ENCODE data around the gene NFATC1.
A peak's percentile ranks its signal among the peaks of the same experiment; 100 is the strongest.

The NFATC1 gene

DNA sequence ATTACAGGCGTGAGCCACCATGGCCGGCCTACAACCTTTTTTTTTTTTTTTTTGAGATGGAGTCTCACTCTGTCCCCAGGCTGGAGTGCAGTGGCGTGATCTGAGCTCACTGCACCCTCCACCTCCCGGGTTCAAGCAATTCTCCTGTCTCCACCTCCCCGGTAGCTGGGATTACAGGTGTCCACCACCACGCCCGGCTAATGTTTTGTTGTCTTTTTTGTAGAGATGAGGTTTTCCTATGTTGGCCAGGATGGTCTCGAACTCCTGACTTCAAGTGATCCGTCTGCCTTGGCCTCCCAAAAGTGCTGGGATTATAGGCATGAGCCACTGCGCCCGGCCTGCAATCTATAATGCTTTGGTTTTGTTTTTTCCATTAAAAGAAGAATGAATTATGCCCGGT lies 19.1 kb upstream of the NFATC1 start:
- peak; percentile 16 for DNase-seq

DNA sequence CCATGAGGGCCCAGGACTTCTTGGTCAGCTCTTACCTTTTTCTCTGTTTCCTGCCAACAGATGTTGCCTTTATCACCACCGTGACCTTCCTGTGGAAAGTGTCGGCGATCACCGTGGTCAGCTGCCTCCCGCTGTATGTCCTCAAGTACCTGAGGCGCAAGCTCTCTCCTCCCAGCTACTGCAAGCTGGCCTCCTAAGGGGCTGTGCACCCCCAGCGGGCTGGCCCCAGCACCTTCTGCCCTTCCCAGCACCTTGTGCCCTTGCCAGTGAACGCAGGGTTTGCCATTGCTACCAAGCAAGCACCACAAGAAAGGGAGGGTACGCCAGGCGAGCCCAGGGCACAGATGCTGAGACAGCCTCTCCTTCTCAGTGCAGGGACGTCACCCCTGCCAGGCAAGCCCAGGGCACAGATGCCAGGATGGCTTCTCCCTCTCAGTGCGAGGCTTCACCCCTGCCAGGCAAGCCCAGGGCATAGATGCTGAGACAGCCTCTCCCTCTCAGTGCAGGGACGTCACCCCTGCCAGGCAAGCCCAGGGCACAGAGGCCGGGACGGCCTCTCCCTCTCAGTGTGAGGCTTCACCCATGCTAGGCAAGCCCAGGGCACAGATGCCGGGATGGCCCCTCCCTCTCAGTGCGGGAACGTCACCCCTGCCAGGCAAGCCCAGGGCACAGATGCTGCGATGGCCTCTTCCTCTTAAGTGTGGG lies 18.4 kb upstream of the NFATC1 start:
- DNase-seq, result peak; percentile 39

GRCh38 chr18:79378536-79379250 lies 17.0 kb upstream of the NFATC1 start:
- peak; percentile 91 for DNase-seq

DNA sequence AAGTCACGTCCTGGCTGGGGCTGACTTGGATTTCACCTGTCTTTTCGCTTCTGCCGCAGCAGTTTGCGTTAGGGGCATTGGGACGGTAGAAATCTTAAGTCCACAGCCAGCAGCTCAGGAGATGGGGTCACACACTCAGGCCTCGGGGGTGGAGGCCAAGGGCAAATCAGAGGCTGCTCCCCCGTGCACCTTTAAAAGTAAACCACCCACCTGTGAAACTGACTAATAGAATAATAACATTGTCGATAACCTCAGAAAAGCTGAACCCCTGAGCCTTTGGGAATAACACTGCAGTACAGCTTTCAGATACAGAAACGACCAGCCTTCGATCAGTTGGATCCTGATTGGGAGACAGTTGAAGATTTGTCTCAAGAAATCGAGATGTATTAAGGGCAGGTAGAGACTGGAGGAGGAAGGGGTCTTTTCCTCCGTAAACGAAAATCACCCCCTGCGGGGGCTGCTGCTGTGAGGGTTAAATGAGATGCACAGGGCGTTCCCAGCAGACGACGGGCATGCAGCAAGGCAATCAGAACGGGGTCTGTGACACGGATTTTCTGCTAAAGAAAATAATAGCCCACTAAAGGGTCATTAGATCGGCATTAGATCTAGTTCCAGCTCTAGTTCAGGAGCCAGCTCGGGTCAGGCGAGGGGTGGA lies 16.4 kb upstream of the NFATC1 start:
- no peak for DNase-seq

- DNase-seq, result peak; percentile 49
Observed at GRCh38 chr18:79379931-79380815, 15.6 kb upstream of the NFATC1 start.

GRCh38 chr18:79380816-79381806 lies 14.6 kb upstream of the NFATC1 start:
- peak; percentile 86 for DNase-seq

GRCh38 chr18:79381811-79382311 lies 13.9 kb upstream of the NFATC1 start:
- DNase-seq, result peak; percentile 36

GRCh38 chr18:79382681-79383387 lies 12.9 kb upstream of the NFATC1 start:
- DNase-seq, result peak; percentile 40

DNA sequence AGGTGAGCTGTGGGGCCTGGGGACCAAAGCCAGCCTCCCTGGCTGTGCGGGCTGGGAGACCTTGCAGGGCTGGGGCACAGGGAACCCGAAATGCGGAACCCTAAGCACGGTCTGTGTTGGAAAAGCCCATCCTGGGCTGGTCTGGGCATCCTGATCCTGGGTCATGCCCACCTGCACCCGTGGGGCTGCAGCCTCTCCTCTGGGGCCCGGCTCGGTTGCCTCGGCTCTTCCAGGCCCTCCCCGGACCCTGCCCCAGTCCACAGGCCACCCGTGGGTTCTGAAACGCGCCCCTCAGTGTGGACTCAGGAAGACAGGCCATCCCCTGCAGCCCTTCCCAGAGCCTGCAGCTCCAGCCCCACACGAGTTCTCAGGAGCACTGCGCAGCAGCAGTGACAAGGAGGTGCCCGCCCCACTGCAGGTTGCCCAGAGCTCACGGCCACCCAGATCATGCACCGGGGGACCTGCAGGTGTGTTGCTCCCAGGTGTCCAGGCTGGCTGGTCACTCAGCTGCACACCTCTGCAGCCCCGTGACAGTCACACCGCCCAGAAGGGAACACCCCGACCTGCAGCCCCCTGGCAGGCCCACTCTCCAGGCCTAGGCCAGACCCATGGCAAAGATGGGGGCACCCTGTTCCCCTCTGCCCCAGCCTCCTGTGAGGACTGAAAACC lies 12.2 kb upstream of the NFATC1 start:
- peak; percentile 41 for DNase-seq

DNA sequence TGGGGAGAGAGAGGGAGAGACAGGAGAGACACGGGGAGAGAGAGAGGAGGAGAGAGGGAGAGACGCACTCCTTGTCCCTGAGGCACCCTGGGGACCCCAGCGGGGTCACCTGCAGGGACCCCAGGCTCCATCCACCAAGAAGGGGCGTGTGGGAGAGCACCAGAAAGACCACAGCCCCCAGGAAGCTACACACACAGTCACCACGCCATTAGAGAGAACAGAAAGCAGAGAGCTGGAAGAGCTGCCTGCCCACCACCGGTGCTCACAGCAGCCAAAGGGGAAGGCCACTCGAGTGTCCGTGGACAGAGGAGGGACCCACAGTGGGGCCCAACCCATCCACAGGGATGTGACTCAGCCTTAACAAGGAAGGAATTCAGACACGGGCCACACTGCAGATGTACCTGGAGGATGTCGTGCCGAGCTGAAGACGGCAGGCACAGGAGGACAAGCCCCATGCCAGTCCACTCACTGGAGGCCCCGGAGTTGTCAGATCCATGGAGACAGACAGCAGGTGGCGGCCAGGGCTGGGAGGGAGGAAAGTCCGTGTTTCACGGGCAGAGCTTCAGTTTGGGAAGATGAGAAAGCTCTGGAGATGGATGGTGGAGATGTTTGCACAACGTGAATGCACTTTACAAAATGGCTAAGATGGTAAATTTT lies 11.5 kb upstream of the NFATC1 start:
- DNase-seq, result peak; percentile 48

DNA sequence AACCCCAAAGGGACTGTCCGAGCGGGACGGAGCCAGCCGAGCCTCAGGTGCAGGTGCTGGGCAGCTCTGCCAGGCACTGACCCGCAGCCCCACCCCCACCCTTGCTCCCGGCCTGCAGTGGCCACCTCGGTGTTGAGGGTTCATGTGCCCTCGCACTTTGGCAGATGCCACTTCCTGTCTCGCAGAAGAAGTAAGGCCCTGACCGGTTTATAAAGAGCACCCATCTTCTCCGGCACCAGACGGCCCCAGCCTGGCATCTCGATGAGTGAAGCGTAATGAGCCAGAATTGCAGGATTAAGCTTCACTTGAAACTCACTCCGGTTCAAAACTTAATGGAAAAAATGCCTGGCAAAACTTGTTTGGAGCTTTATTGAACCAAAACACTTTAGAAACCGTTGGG lies 10.9 kb upstream of the NFATC1 start:
- peak; percentile 30 for DNase-seq

GRCh38 chr18:79385326-79385707 lies 10.4 kb upstream of the NFATC1 start:
- no peak for DNase-seq

DNA sequence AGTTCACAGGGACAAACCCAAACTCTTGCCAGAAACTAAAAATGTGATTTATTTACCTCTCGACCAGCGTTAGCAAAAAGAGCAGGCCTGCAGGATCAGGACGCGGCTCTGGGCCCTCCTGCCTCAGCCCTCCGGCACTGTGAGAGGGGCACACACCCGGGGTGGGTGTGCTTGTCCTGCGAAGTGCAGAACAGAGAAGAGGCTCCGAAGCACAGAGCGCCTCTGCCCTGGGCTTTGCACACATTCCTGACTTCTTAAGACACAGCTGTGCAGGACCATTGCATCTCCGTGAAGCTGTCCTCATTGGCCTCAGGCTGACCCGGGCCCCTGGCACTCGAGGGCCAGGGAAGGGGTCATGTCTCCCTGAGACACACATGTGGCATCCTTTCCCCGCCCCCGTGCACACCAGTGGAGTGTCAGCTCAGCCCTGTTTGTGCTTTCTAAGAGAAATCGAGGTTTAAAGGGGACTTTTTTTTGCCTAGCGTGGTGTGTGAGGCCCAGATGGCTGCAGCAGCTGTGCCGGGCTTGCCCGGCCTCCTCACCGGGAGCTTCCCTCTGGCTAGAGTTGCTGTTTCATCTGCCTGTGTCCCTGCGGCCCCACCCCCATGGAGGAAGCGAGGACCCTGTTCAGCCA lies 9.9 kb upstream of the NFATC1 start:
- DNase-seq, result peak; percentile 38

- peak; percentile 40 for DNase-seq
Observed at GRCh38 chr18:79386547-79386946, 9.2 kb upstream of the NFATC1 start.

GRCh38 chr18:79387214-79387613 lies 8.5 kb upstream of the NFATC1 start:
- peak; percentile 3 for DNase-seq

DNA sequence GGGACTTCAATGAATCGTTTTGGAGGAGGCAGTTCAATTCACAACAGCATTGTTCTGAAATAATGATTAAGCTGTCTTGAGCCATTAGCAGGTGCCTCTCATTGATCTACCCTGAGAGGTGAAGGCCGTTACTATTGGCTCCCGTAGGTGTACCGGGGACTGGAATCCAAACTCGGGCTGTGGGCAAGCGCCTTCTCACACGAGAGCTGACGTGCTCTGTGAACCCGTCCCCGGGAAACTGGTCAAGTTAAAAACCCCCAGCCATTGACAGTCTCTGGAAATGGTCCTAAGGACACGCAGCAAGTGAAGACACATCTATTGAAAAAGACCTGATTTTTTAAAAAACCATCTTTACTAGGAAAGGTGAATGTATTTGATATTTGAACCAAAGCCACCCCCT lies 8.1 kb upstream of the NFATC1 start:
- DNase-seq, result peak; percentile 25

- peak; percentile 30 for DNase-seq
Observed at GRCh38 chr18:79388043-79388442, 7.7 kb upstream of the NFATC1 start.

DNA sequence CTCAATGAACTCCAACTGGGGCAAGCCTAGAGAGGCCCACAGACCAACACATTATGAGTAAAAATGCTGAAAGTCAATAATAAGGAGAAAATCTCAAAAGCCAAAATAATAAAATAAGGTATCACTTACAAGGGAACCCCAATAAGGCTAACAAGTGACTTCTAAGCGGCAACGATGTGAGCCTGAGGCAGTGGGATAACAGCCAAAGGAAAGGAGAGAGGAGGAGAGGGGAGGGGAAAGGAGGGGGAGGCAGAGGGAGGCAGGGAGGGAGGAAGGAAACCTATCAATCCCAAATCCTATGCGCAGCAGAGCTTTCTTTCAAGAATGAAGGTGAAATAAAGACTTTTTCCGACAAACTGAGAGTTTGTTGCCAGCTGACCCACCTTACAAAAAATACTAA lies 6.0 kb upstream of the NFATC1 start:
- DNase-seq, result no peak

GRCh38 chr18:79392226-79392625 lies 3.5 kb upstream of the NFATC1 start:
- DNase-seq, result peak; percentile 41
